ENCODE measurements around the gene LRCH1.

LRCH1 gene

GRCh38 chr13:46642254-46642653, 89.3 kb downstream of the LRCH1 start:
- DNase-seq = no peak

DNA sequence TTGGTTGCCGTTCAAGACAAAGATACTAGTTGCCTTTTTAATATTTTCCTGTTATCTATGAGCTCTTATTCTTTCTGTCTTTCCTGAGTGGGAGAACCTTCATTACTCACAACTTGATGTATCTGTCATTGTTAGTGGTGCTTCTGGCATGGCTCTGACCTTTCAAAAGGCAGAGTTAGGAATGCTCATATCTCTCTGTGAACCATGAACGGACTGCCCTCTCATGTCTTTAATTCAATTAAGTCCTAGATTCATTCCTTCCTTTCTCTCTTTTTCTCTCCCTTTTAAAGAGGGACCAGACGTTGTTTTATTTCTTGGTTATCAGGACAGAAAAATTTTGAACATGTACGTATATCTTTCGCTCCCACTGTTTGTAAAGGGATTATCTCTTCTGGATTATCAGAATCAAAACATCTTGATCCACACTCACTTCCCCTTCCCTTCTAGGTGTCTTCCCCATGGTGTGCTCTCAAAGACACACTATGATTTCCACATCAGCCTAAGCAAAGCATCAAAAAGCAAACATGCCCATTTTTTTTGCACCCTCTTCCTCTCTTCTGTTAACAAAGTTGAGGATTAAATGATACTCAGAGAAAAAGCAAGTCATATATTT, 90.3 kb downstream of the LRCH1 start:
- DNase-seq = no peak

DNA sequence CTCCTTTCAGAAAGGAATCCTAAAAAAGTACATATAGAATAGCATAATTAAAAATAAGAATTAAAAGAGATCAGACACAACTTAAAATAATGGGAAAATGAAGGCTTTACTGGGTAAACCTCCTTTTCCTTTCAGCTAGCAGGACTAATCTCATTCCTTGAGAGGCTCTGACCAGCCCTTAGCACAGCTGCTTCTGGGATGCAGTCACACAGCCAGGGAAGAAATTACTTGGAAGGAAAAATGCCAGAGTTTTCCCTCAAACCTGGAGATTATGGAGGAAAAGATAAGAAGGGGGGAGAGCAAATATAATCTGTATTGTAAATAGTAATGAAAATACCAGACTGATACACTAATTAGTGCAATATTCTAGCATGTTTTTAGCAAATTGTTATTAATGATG, 91.8 kb downstream of the LRCH1 start:
- no peak for DNase-seq

DNA sequence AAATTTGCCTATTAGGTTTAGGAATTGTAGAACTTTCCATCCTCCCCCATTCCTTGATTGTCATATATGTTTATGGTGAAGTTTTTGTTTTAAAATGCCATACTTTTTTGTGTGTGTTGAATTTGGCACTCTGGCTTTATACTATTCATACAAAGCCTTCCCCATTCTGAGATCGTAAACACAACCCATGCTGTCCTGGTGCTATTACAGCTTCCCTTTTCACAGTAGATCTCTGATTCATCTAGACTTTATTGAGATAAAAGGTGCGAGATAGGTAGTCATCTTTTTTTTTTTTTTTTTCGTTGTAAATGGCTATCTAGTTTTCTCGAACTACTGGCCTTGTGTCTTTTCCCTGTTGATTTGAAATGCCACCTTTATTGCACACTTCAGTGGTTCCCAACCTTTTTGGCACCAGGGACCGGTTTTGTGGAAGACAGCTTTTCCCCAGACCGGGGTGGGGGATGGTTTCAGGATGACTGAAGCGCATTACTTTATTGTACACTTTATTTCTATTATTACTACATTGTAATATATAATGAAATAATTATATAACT, 94.6 kb downstream of the LRCH1 start:
- DNase-seq = no peak

- DNase-seq = peak; percentile 13
These were observed 95.2 kb downstream of the LRCH1 start for GRCh38 chr13:46648166-46648607.

- no peak for DNase-seq
These were observed 96.8 kb downstream of the LRCH1 start for GRCh38 chr13:46649816-46650215.

- DNase-seq = no peak
These were observed 102.0 kb downstream of the LRCH1 start for GRCh38 chr13:46654951-46655350.

DNA sequence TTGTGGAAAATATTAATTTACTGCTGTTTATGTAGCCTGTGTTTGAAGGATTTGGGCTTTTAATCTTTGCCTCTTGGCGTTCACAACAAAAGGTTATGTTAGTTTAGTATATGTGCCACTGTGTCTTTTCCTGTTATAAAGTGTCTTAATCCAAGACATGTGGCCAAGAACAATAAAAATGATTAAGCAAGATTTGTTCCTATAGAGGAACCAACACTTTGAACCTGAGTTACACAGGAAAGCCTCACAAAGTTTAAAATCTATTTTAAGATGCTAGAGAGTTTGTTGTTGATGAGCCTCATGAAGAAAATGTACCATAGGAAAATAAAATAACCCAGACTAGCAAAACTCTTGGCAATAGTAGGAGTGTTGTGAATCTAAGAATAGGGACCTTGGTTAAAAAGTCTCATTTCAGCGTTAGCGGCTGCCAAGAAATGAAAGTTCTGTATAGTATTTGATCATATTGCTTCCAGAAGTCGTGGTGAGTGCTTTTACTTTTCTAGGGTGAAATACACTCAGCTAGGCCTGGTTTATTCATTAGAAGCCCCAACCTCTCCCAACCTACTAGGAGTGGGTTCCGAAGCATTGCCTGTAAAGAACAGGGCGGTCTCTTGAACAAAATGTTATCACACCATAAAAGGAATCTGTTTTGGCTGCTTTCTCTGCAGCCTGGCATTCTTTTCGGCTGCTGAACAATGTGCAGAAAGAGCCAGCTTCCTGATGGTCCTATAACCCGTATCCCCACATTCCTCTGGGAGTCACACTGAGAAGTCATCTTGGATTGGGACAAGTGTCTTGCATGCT, 102.6 kb downstream of the LRCH1 start:
- DNase-seq = no peak

GRCh38 chr13:46656786-46657185, 103.8 kb downstream of the LRCH1 start:
- no peak for DNase-seq

GRCh38 chr13:46659413-46660065, 106.6 kb downstream of the LRCH1 start:
- no peak for DNase-seq

- no peak for DNase-seq
These were observed 107.4 kb downstream of the LRCH1 start for GRCh38 chr13:46660416-46660815.

DNA sequence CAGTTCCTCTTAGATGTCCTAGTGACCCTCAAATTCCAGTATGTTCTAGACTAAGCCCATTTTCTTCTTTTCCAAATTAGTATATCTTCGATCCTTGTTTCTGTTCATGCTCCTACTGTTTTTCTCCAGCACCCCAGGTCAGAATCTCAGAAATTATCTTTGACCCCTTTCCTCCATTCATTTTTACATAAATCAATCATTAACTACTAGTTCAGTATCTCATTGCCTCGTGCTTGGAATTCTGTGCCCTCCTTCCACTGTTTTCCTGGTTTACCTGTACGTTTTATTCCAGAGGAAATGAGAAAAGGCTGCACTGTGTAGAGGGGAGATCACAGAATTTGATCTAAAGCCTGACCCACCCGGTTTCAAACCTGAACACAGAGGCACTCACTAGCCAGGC, 107.9 kb downstream of the LRCH1 start:
- no peak for DNase-seq

DNA sequence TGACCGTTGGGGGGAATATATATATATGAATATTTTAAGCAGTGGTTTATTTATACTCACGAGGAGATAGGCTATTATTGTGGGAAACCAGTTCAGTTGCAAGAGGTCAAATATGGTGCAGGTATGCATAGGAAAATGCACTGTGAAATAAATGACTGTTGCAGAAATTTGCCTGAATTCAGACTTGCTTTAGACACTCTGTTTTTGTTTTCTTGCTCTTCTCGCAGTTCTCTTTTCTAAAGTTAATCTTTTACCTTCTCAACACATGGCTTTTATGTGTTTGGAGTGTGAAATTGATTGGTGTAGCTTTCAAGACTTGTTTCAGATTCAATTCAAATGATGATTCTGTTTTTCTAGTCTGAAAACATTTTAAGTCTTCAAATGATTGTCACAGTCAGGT, 109.7 kb downstream of the LRCH1 start:
- no peak for DNase-seq

- no peak for DNase-seq
These were observed 110.5 kb downstream of the LRCH1 start for GRCh38 chr13:46663206-46664037.

DNA sequence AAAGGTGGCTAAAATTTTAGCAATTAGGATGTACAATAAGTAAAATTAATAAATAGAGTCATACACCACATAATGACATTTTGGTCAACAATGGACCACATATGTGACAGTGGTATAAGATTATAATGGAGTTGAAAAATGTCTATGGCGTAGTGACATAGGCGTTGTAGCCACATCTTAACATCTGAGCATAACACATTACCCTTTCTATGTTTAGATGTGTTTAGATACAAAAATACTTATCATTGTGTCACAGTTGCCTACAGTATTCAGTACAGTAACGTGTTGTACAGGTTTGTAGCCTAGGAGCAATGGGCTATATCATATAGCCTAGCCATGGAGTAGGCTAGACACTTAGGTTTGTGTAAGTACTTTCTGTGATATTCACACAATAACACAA, 111.2 kb downstream of the LRCH1 start:
- DNase-seq = no peak

- DNase-seq = no peak
These were observed 112.3 kb downstream of the LRCH1 start for GRCh38 chr13:46665248-46665632.

GRCh38 chr13:46665633-46666482, 112.9 kb downstream of the LRCH1 start:
- no peak for DNase-seq

- DNase-seq = no peak
These were observed 113.9 kb downstream of the LRCH1 start for GRCh38 chr13:46666727-46667456.

DNA sequence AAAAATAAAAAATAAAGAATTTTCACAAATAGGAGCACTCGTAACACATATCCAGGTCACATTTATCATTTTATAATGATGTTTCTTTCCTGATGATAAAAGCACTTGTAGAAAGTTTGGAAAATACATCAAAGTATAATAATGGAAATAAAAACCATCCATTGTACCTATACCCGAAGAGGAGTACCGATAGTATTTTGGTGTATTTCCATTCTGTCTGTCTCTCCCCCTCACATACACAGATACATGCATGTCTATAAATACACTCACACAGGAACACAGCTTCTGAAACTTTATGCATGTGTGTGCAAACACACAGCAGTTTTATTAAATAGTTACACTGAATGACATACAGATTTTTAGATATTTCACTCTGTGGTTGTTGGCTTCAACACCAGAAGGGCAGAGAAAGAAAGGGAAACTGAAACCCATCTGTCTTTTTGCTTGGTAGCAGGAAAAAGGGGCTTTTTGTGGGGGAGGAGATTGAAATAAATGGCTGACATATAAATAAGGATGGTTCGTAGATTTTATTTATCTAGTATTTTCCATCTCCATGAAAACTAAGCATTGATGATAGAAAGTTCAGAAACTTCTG, 114.8 kb downstream of the LRCH1 start:
- DNase-seq = no peak

- no peak for DNase-seq
These were observed 115.3 kb downstream of the LRCH1 start for GRCh38 chr13:46668302-46668720.

All from NCI-H2029 treated with DMSO at 0.1 percent for 48 hours (cell line).